ENCODE results near the gene ILDR1. TPM values are rescaled to one million over a fixed set of nuclear protein-coding genes. Genes with fewer than 3 reads are reported as not detected.
A peak's percentile ranks its signal among the peaks of the same experiment; 100 is the strongest.

The ILDR1 gene
- total and polyA plus RNA-seq, 10 of the 15 experiments (the other 5 are each of a cell fraction or from before 2014, with no cell fraction given), result 1.3 to 12.0 (median 7.0) TPM

GRCh38 chr3:122030381-122031122 lies 8.5 kb upstream of the ILDR1 start (continued):
- TF ChIP-seq ATF2 (IDR thresholded peaks at IDR 0.05; ENCODE audit: low read length), result no peak; the same call in 1 of the 2 replicates
- peak; percentile 40 for TF ChIP-seq ATF7 (IDR thresholded peaks at IDR 0.05; ENCODE audit: low read depth)
- TF ChIP-seq HDGF (IDR thresholded peaks at IDR 0.05), result 0 out of 2 replicates have a peak, but pooled peaks have one; percentile 36
- TF ChIP-seq ESRRA (IDR thresholded peaks at IDR 0.05; ENCODE audit: low read length), result no peak
- no peak for TF ChIP-seq CUX1 (IDR thresholded peaks at IDR 0.05; ENCODE audit: insufficient replicate concordance, low read depth, low read length)
- peak; percentile 67 for TF ChIP-seq RUNX3 (IDR thresholded peaks at IDR 0.05; ENCODE audit: low read length)
- TF ChIP-seq ASH2L (IDR thresholded peaks at IDR 0.05; ENCODE audit: borderline replicate concordance, low read depth), result no peak
- peak; percentile 71 for TF ChIP-seq EED (IDR thresholded peaks at IDR 0.05; ENCODE audit: low read depth)
- no peak for TF ChIP-seq PRDM15 (CRISPR knock-in tag; IDR thresholded peaks at IDR 0.05)
- no peak for TF ChIP-seq EP300 (IDR thresholded peaks at IDR 0.05; ENCODE audit: borderline replicate concordance in 1 of 2, control insufficient read depth in 1 of 2, low read depth in 2 of 2, low read length in 2 of 2)
- TF ChIP-seq MAX (IDR thresholded peaks at IDR 0.05; ENCODE audit: low read depth, low read length), result no peak
- TF ChIP-seq SMC3 (IDR thresholded peaks at IDR 0.05; ENCODE audit: borderline replicate concordance, low read length), result peak; percentile 23; the same call in 1 of the 2 replicates
- TF ChIP-seq DPF2 (IDR thresholded peaks at IDR 0.05), result no peak
- TF ChIP-seq RAD21 (IDR thresholded peaks at IDR 0.05; ENCODE audit: insufficient read depth, low read depth, low read length), result peak; percentile 11; the same call in 1 of the 2 replicates
- no peak for TF ChIP-seq CBX3 (IDR thresholded peaks at IDR 0.05; ENCODE audit: borderline replicate concordance, low read depth)
- no peak for TF ChIP-seq SIN3A (IDR thresholded peaks at IDR 0.05; ENCODE audit: low read depth, low read length)
- no peak for TF ChIP-seq SMARCA5 (IDR thresholded peaks at IDR 0.05)
- no peak for TF ChIP-seq FOXK2 (IDR thresholded peaks at IDR 0.05)
- no peak for TF ChIP-seq NFXL1 (IDR thresholded peaks at IDR 0.05; ENCODE audit: borderline replicate concordance)
- TF ChIP-seq TBL1XR1 (IDR thresholded peaks at IDR 0.05; ENCODE audit: low read depth, low read length), result 0 out of 2 replicates have a peak, but pooled peaks have one; percentile 33
- TF ChIP-seq CBX5 (IDR thresholded peaks at IDR 0.05; ENCODE audit: low read depth), result peak; percentile 99
